Caco-2 (cell line): Measurements from ENCODE around the gene ADGRG3. TPM values are rescaled to one million over a fixed set of nuclear protein-coding genes. Genes with fewer than 3 reads are reported as not detected.

Experiments
- BruUV-seq: library from RNA; stranded (reverse); fragments of 400-500 nt; replicated peaks from 2 replicates; lab custom pipeline; 2021; lab: Mats Ljungman, UMichigan
- CTCF ChIA-PET: fragments of 300-600 bp; sonication (Branson Sonifier 250); formaldehyde crosslinking; loops from one replicate; lab custom pipeline; 2022; ENCODE audit warnings: antibody characterized with exemption; lab: Charles Lee
- POLR2A ChIA-PET: fragments of 300-600 bp; sonication (Branson Sonifier 250); formaldehyde crosslinking; loops from one replicate; lab custom pipeline; 2022; ENCODE audit warnings: antibody characterized with exemption; lab: Charles Lee
- DNase-seq, 2 experiments: peaks; one replicate each; pipeline versions ENCODE4 v3.0.0 to v3.0.0-alpha.2; 2020 to 2022
- H3K27me3 ChIP-seq: replicated peaks from 2 replicates; pipeline ENCODE4 v1.6.0; 2011; ENCODE audit warnings: low read length; ENCODE audit not compliant: control insufficient read depth, insufficient read depth
- H3K36me3 ChIP-seq: 2 replicates; pipeline ENCODE4 v1.5.1; 2011; ENCODE audit warnings: low read length; ENCODE audit not compliant: control insufficient read depth, insufficient read depth
- H3K4me1 ChIP-seq: fragments of 250-450 bp; sonication (Bioruptor Pico); 2 replicates; pipeline ENCODE4 v1.5.1; 2020; ENCODE audit warnings: mild to moderate bottlenecking
- H3K4me3 ChIP-seq: 2 replicates; pipeline ENCODE4 v1.5.1; 2011; ENCODE audit warnings: low read depth, mild to moderate bottlenecking, control low read depth, low read length
- H3K9me3 ChIP-seq: fragments of 250-450 bp; sonication (Bioruptor Pico); 2 replicates; pipeline ENCODE4 v1.5.1; 2020; ENCODE audit warnings: mild to moderate bottlenecking, moderate library complexity
- H3K27ac Mint-ChIP-seq: one replicate; pipeline ENCODE4 v1.8.0; 2022; ENCODE audit warnings: mixed read lengths; ENCODE audit not compliant: unreplicated experiment
- H3K27me3 Mint-ChIP-seq: one replicate; pipeline ENCODE4 v1.8.0; 2022; ENCODE audit warnings: mixed read lengths; ENCODE audit not compliant: insufficient read depth, unreplicated experiment
- H3K36me3 Mint-ChIP-seq: one replicate; pipeline ENCODE4 v1.8.0; 2022; ENCODE audit warnings: mild to moderate bottlenecking, mixed read lengths; ENCODE audit not compliant: insufficient read depth, unreplicated experiment
- H3K4me1 Mint-ChIP-seq: one replicate; pipeline ENCODE4 v1.8.0; 2022; ENCODE audit warnings: low read depth, mixed read lengths; ENCODE audit not compliant: unreplicated experiment
- H3K4me3 Mint-ChIP-seq: one replicate; pipeline ENCODE4 v1.8.0; 2022; ENCODE audit warnings: mild to moderate bottlenecking, moderate library complexity, mixed read lengths; ENCODE audit not compliant: unreplicated experiment
- H3K9me3 Mint-ChIP-seq: one replicate; pipeline ENCODE4 v1.8.0; 2022; ENCODE audit warnings: mixed read lengths; ENCODE audit not compliant: unreplicated experiment
- CTCF ChIP-seq, 2 experiments: fragments of 200-600 bp in 1 of 2; IDR thresholded peaks; 1 replicate in 1 of 2; 2 replicates in 1 of 2; pipeline versions ENCODE4 v1.5.1 to v1.8.0; 2011 to 2022; ENCODE audit warnings: antibody characterized with exemption in 1 of 2, control low read depth in 1 of 2, inconsistent platforms in 1 of 2, low read depth in 1 of 2, low read length in 1 of 2, mild to moderate bottlenecking in 1 of 2, moderate library complexity in 1 of 2; ENCODE audit not compliant: insufficient read depth in 1 of 2, severe bottlenecking in 1 of 2, unreplicated experiment in 1 of 2
- intact Hi-C: fragments of 100-400 bp; cut with micrococcal nuclease; formaldehyde crosslinking; loops from one replicate; pipeline ENCODE4 v1.10.0; 2022; ENCODE audit not compliant: unreplicated experiment
- total RNA-seq: library from RNA; stranded (reverse); gene quantifications from 2 replicates; pipeline ENCODE4 v1.2.3, GENCODE V29; 2022

The ADGRG3 gene
- total RNA-seq, 1 experiment from 2014 or later: 0.25 TPM

GRCh38 chr16:57660715-57661463, 7.2 kb upstream of the ADGRG3 start:
- Mint-ChIP-seq H3K4me3 (no peak overlapping the region), H3K4me1 (no peaks in the 10 kb centered on the region), H3K9me3 (no peaks in the 10 kb centered on the region), H3K27me3 (no peaks in the 10 kb centered on the region), H3K27ac (no peak overlapping the region), H3K36me3 (peaks cover 35% of the 10 kb centered on the region)
- intact Hi-C loops: no loop called here
- no TSS peak for BruUV-seq
- H3K9me3 ChIP-seq: no peaks in the 10 kb centered on the region
- ChIA-PET POLR2A (no interaction called here), CTCF (no interaction called here)
- no peaks in the 10 kb centered on the region for H3K27me3 ChIP-seq
- H3K36me3 ChIP-seq: peaks cover 19% of the 10 kb centered on the region
- no peak for TF ChIP-seq CTCF (IDR thresholded peaks at IDR 0.05; ENCODE audit: insufficient read depth in 1 of 2, low read depth in 1 of 2, low read length in 1 of 2, severe bottlenecking in 1 of 2, unreplicated experiment in 1 of 2)
- H3K4me1 ChIP-seq: no peaks in the 10 kb centered on the region
- no peak overlapping the region for H3K4me3 ChIP-seq
- no peak for DNase-seq

- Histone ChIP-seq H3K36me3 (peaks cover 16% of the 10 kb centered on the region), H3K4me1 (no peaks in the 10 kb centered on the region), H3K9me3 (no peaks in the 10 kb centered on the region), H3K4me3 (no peak overlapping the region), H3K27me3 (no peaks in the 10 kb centered on the region)
- ChIA-PET POLR2A (no interaction called here), CTCF (no interaction called here)
- no peak overlapping the region for H3K27ac Mint-ChIP-seq
- no peak for TF ChIP-seq CTCF (IDR thresholded peaks at IDR 0.05; ENCODE audit: insufficient read depth in 1 of 2, low read depth in 1 of 2, low read length in 1 of 2, severe bottlenecking in 1 of 2, unreplicated experiment in 1 of 2)
- H3K27me3 Mint-ChIP-seq: no peaks in the 10 kb centered on the region
- H3K4me1 Mint-ChIP-seq: no peaks in the 10 kb centered on the region
- H3K4me3 Mint-ChIP-seq: no peak overlapping the region
- no peak for DNase-seq
- BruUV-seq: no TSS peak
- intact Hi-C loops: no loop called here
- H3K9me3 Mint-ChIP-seq: no peaks in the 10 kb centered on the region
- peaks cover 29% of the 10 kb centered on the region for H3K36me3 Mint-ChIP-seq
Measured at GRCh38 chr16:57661510-57661909, 6.6 kb upstream of the ADGRG3 start.

- Histone ChIP-seq H3K4me3 (no peak overlapping the region), H3K9me3 (no peaks in the 10 kb centered on the region), H3K4me1 (peaks cover 1% of the 10 kb centered on the region), H3K36me3 (peaks cover 15% of the 10 kb centered on the region), H3K27me3 (no peaks in the 10 kb centered on the region)
- POLR2A ChIA-PET: no interaction called here
- H3K27me3 Mint-ChIP-seq: no peaks in the 10 kb centered on the region
- no peak for TF ChIP-seq CTCF (IDR thresholded peaks at IDR 0.05; ENCODE audit: insufficient read depth in 1 of 2, low read depth in 1 of 2, low read length in 1 of 2, severe bottlenecking in 1 of 2, unreplicated experiment in 1 of 2)
- no peak overlapping the region for H3K27ac Mint-ChIP-seq
- H3K4me3 Mint-ChIP-seq: no peak overlapping the region
- peaks cover 28% of the 10 kb centered on the region for H3K36me3 Mint-ChIP-seq
- DNase-seq: no peak
- intact Hi-C loops: no loop called here
- H3K4me1 Mint-ChIP-seq: no peaks in the 10 kb centered on the region
- no TSS peak for BruUV-seq
- CTCF ChIA-PET: no interaction called here
- no peaks in the 10 kb centered on the region for H3K9me3 Mint-ChIP-seq
Measured at GRCh38 chr16:57661936-57662906, 5.9 kb upstream of the ADGRG3 start.
